NCI-H1105 treated with DMSO at 0.1 percent for 48 hours (cell line): ENCODE data around the gene TLE2.

ENCODE experiments used
- DNase-seq: peaks from one replicate; lab custom pipeline; 2025; lab: John Stamatoyannopoulos, UW

TLE2 gene

GRCh38 chr19:3029065-3029923, at the start of gene TLE2:
Gene TLE2, minus strand, starts transcription at chr19:3029280. Its CDS starts 376 bp downstream, at chr19:3028904.
- peak; percentile 13 for DNase-seq

DNA sequence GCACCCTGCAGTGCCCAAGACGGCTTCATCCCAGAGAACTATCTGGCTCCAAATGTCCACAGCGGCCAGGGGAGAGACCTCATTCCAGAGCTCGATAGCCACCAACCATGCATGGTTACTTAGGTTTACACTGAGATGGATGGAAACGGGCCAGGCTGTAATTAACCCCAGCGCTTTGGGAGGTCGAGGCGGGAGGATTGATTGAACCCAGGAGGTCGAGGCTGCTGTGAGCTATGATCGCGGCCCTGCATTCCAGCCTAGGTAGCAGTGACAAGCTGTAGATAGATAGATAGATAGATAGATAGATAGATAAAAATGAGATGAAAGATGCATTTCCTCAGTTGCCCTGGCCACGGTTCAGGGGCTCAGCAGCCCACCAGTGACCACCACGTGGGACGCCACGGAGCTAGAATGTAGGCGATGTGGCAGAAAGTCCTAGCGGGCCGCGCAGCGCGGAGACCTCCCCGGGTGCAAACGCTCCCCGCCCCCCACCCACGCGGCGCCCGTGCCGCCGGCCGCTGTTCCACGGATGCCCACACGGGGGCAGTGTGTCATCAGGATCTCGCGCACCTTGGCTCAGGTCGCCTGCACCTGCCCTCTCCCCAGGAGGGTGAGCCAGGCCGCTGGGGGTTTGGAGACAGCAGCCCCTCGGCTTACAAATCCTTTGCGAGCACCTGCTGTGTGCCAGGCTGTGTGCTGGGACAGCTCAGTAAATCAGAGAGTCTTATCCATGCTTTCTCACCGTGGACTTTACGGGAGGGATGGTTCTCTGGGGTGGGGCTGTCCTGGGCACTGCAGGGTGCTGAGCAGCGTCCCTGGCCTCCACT, 46.7 kb upstream of the TLE2 start:
- peak; percentile 68 for DNase-seq

DNA sequence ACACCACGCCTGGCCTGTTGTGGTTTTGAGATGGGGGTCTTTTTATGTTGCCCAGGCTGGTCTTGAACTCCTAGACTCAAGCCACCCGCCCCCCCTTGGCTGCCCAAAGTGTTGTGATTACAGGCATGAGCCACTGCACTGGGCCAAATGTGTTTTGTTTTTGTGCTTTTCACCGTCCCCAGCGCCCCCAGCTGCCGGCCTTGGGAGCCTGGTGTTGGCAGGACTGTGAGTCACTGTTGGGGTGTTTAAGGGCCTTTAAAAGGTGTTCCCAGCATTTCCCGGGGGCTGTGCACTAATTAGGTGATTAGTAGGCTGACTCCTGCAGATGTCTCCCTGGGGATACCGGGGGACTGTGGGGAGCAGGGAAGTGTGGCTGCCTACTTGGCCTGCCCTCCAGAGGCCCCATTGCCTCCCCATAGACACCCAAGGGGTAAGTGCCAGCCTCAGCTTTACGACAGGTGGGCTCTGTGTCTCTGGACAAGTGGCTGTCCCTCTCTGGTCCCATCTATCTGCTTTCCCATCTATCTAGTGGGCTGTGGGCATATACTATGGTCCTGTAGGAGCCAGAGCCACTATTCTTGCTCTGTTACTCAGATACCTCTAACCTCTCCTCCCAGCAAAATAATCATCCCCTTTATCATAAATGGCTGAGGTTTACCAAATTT, 45.0 kb upstream of the TLE2 start:
- DNase-seq, result no peak

DNA sequence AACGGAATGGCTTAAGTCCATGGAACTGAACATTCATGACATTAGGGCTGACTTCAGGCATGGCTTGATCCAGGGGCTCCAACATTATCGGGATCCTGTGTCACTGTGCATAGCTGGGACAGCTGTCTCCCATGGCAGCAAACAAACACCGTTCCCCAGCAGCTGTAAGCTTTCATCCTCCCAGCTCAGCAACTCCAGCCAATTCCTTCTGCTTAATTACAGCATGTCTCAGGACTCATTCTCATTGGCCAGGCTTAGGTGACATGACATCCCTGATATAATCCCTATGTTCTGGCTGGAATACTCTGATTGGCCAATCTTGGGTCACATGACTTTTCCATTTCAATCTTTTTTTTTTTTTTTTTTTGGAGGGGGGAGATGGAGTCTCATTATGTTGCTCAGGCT, 44.1 kb upstream of the TLE2 start:
- peak; percentile 47 for DNase-seq

DNA sequence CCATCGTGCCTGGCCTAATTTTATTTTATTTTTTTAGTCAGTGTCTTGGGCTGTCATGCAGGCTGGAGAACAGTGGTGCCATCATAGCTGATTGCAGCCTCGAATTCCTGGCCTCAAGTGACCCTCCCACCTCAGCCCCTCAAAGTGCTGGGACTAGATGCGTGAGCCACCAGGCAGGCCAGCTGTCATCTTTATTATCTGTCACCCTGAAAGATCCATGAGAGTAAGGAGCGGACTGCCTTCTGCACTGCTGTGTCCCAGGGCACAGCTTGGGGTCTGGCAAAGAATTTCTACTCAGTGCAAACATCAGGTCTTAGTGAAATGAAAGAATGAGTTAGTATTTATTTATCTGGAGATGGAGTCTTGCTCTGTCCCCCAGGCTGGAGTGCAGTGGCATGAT, 42.7 kb upstream of the TLE2 start:
- no peak for DNase-seq

DNA sequence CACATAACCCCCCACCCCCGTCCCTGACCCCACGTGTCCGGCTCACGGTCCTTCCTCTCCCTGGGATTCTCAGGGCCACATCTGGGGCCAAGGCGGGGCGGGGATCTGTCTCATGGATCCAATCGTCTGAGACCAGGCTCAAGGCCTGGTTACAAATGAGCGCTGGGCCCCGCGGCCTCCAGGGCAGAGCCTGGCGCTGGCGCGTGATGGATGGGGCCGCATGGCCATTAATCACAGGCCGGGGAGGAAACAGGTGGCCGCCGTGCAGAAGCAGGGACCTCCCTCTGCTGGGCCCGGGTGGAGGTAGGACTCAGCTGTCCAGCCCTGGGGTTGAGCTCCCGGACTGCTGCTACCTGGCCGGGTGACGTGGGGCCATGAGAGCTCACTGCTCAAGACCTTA, 39.0 kb upstream of the TLE2 start:
- no peak for DNase-seq

GRCh38 chr19:3067563-3067962, 38.5 kb upstream of the TLE2 start:
- no peak for DNase-seq

GRCh38 chr19:3066482-3067049, 37.5 kb upstream of the TLE2 start:
- no peak for DNase-seq

- DNase-seq, result peak; percentile 76
Measured at GRCh38 chr19:3065675-3066357, 36.7 kb upstream of the TLE2 start.

- no peak for DNase-seq
Measured at GRCh38 chr19:3064011-3064330, 34.9 kb upstream of the TLE2 start.

DNA sequence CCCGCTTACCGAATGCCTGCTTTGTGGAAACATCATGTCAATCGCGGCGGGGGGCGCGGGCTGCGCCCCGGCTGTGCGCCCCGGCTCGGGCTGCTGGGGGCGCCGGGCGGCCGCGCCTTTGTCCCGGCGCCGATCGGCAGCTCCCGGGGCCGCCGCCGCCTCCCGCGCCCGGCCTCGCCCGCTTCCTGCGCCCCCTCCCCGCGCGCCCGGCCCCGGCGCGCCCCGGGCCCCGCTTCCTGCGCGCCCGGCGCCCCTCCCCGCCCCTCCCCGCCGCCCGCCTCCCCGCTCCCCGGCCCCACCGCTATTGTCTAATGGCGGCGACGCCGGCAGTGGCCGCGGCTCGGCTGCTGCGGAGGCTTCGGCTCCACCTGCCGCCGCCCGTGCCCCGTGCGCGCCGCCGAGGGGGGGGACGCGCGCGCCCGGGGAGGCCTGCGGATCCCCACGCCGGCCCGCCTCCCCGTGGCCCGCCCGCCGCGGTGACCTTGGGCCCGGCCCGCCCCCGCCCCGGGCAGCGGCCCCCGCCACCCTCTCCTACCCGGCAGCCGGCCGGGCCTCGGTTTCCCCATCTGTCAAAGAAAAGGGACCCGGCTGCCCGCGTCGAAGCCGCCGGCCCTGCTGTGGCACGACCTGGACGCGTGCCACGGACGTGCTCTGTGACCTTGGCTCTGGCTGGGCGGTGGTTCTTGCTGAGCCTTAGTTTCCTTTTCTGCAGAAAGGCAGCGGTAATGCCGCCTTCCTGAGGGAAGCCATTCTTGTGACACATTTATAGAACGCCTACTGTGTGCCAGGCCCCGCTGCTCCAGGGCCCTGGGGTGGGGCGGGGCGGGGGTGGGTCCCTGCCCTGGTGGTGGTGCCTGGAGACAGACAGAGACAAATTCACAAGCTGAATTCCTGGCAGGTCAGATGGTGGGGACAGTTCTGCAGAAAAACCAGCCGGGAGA, 33.4 kb upstream of the TLE2 start, which contains the start of gene TLE5:
Gene TLE5 (minus strand): TSS at position 331 of the 941 bp plus-strand sequence. CDS start 295 bp downstream, at position 36.
- DNase-seq, result peak; percentile 38

DNA sequence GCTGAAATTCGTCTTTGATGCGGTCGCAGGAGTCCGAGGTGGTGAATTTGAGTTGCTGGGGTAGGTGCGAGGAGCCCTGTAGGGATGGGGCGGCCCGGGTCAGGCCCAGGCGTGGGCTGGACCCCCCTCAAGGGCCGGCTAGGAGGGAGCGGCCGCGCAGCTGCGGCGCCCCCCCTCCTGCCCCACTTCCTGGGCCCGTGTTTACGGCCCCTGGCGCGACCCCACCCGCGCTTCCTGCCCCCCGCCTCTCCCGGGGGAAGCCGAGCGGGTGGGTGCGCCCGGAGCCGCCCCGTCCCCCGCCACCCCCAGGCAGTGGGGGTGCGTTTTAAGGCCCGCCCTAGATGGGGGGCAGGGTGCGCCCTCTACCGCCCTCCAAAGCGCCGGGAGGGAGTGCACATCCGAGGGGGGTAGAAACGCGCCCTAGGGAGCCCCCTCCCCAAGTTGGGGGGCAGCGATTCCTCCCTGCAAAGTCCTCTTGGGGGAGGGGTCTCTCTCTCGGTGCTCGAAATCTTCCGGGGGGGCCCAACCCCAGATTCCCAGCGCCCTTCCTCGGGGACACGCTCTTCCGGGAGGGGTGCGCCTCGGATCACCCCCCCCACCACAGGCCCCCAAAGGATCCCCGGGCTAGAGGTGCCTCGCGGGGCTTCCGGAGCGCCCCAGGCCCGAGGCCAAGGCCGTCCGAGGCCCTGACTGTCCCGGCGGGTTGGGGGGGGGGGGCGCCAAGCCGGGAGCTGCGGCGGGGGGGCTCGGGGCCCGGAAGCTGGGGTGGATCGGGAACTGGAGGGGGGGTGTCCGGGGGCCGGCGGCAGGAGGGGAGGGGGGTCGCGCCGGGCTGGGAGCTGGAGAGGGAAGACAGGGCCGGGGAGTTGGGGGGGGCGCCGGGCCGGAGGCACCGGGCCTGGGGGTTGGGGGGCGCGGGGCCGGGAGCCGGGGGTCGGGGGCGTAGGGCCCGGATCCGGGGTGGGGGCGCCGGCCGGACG, 32.4 kb upstream of the TLE2 start:
- DNase-seq, result no peak

DNA sequence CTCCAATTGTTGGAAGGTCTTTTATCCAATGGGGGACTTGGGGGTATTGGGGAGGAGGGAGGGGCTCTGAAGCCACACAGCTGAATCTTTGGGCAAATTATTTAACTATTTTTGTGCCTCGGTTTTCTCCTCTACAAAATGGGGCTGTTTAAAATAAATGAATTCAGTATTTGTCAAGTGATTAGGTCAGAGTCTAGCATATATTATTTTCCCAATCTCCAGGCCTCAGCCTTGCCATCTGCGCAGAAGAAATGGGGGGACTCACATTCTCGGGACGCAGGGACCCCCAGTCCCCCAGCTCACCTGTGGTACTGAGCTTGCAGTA, 31.7 kb upstream of the TLE2 start:
- DNase-seq, result no peak

DNA sequence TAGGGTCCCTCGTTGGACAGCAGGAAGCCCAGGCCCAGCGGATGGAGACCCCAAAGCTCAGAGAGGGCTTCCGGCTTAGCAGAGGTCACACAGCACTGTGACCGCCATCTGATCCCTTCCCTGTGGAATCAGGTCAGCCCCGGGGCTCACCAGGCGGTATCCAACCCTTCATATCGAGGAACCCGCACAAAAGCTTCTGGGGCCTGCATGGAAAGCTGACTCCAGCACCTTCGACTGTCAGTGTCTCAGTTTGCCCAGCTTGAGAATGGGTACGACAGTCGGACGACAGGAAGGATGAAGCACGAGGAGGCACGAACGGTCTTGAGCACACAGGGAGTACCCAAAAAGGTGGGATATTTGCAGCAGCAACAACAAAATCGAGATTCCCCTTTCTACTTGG, 30.6 kb upstream of the TLE2 start:
- DNase-seq, result no peak

- no peak for DNase-seq
Measured at GRCh38 chr19:3058821-3059314, 29.8 kb upstream of the TLE2 start.

DNA sequence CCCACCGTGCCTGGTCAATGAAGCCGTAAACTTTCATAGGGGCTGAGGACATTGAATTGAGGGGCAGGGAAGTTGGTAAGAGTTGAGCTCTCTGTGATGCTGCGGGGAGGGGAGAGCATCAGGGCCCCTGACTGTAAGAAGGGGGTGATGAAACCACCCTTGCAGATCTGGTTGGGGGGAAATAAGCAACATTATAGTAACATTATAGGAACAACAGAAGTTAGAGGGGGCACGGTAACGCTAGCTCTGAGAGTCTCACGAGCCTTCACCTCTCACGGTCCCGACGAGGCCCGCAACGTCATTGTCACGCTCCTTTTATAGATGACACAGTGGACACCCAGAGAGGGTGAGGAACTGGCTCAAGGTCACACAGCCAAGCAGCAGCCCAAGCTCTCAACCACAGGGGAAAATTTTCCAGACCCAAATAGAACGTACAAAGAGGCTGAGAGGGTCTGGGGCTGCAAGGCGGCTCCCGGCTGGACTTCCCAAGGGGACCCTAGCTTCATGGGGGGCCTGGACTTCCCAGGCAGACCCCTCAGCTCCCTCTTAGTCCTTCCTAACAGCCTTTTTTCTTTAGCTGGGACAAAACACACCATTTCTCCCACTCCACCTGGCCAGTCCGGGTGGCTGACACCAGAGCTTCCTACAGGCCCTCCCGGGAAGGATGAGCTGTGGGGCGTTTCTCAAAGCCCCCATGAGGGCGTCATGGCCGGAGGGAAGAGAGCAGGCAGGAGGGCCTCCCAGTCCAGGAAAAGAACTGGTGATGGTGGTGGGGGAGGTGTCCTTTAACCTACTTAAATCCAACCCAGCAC, 29.1 kb upstream of the TLE2 start:
- no peak for DNase-seq

- peak; percentile 38 for DNase-seq
Measured at GRCh38 chr19:3057275-3057714, 28.2 kb upstream of the TLE2 start.

- no peak for DNase-seq
Measured at GRCh38 chr19:3056417-3057088, 27.5 kb upstream of the TLE2 start.
